Amygdala (tissue), 56 donors: Measurements from ENCODE around the gene BEND7.
"Not testable (repeated sequence)": the region's sequence is repeated elsewhere in the genome, so short reads cannot be mapped to it uniquely, and the experiment has no call there.

Experiments used
- DNase-seq, 56 donors: peaks; one replicate each; lab custom pipeline; 2025; lab: John Stamatoyannopoulos, UW

BEND7 gene, protein sequence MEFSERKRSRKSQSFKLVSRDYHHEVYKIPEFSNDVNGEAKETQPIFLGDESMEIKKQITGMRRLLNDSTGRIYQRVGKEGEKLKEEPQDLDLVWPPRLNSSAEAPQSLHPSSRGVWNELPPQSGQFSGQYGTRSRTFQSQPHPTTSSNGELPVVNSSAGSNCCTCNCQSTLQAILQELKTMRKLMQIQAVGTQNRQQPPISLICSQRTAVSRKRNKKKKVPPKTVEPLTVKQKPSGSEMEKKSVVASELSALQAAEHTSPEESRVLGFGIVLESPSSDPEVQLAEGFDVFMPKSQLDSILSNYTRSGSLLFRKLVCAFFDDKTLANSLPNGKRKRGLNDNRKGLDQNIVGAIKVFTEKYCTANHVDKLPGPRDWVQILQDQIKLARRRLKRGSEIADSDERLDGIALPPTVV

GRCh38 chr10:13528875-13529713 lies at the start of gene BEND7:
BEND7 (minus strand) TSS chr10:13529014; CDS start chr10:13528533, 481 bp downstream.
- peak in 2 of 56 donors; percentile 23 to 28 for DNase-seq

GRCh38 chr10:13573960-13574359 lies 45.1 kb upstream of the BEND7 start:
- no peak for DNase-seq

DNA sequence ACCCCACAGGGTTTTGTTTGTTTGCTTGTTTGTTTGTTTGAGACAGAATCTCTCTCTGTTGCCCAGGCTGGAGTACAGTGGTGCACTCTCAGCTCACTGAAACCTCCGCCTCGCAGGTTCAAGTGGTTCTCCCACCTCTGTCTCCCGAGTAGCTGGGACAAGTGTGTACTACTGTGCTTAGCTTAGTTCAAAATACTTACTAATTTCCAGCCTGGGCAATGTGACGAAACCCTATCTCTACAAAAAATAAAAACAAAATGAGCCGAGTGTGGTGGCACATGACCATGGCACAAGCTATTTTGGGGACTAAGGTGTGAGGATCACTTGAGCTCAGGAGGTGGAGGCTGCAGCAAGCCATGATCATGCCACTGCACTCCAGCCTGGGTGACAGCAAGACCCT lies 42.7 kb upstream of the BEND7 start:
- DNase-seq = no peak

DNA sequence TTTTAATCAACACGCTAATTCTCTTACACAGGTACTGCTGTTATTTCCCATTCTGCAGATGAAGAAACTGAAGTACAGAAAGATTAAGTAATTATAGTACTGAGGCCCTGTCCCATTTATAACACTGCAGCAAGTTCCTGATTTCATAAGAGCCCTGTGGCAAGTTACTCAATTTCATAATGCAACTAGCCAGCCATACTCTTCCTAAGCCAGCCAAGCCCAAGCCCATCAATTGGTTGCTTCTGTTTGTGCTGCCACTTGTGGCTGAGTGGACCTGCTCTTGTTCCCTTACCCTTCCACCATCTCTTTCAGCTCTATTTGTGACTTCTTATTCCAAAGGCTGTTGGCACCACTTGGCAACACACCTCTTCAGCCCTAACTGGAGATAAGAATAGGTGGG lies 38.2 kb upstream of the BEND7 start:
- DNase-seq = no peak

DNA sequence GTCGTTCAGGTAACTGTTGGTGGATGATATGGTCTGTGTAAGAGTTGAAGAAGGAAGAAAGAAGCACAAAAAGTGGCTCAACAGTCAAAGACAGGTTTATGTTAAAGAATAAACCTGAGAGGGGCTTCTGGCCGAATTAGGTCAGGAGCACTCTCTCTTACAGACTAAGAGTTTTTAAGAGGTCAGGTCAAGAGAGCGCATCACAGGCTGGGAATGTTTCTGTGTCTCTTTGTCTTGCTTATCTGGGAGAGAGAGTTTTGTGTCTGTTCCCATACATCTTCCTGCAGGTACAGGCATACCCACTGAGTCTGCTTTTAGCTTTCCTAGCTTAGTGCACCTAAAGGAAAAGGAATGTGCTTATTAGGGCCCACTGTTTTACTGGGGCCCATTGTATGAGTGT lies 35.8 kb upstream of the BEND7 start:
- DNase-seq = no peak

GRCh38 chr10:13563481-13564445 lies 34.9 kb upstream of the BEND7 start:
- no peak for DNase-seq

DNA sequence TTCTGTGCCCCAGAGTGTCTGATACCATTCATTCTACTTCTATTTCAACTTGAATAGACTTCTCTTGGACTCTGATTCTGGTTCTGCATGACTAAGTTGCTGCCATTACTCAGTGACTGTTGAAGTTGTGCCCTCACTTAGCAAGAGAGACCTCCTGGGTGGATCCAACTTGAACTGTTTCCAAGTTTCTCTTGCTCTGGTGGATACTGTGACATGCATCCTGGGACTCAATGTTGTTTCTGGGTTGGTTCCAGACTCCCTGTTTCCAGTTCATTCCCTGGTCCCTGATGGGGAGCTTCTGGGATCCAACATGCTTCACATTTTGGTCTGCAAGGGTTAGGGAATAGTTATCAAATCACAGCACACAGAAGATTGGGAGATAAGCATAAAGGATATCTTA lies 31.8 kb upstream of the BEND7 start:
- no peak for DNase-seq

DNA sequence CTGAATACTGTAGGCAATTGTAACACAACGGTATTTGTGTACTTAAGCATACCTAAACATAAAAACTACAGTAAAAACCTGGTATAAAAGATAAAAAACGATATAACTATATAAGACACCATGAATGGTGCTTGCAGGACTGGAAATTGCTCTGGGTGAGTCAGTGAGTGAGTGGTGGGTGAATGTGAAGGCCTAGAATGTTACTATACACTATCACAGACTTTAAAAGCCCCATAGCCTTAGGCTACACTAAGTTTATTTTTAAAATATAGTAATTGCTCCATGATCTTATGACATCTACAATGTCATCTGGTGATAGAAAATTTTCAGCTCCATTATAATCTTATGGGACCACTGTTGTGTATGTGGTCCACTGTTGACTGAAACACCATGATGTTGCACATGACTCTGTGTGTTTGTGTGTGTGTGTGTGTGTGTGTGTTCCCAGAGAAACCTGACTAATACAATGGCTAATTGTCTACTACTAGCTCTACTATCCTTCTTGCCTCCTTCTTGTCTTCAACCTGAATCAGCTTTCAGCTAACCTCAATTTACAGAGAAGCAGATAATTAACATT lies 30.4 kb upstream of the BEND7 start:
- no peak for DNase-seq

GRCh38 chr10:13555884-13556510 lies 27.2 kb upstream of the BEND7 start:
- no peak for DNase-seq

DNA sequence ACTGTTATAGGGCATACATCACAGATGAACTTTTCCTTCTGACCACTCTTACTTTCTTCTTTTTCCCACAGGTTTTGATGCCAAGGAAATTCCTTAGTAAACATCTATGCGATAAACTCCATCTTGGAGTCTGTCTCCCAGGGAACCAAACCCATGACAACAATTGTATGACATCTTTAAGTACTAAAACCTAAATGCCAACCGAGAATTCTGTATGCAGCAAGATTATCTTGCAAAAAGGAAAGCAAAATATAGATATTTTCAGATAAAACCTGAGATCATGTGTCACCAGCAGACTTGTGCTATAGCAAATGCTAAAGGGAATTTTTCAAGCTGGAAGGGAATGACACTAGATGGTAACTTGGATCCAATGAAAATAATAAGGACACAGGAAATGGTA lies 22.0 kb upstream of the BEND7 start:
- DNase-seq = no peak

DNA sequence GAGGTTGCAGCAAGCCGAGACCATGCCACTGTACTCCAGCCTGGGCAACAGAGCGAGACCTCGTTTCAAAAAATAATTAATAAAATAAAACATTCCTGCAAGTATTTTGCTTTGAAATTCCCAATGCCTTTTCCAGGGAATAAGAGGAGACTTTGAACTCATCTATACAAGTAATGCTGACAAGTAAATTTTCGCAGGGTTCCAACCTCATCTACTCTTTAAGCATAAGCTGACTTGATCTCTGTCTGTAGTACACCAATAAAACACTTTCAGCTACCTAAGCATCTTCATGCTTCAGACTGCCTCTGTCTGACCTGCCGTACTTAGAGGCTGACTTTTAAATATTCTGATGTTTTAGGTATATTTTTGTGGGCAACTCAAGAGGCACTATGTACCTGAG lies 13.7 kb upstream of the BEND7 start:
- DNase-seq = no peak

- not testable (repeated sequence) for DNase-seq
These were observed 9.2 kb upstream of the BEND7 start for GRCh38 chr10:13537985-13538384.

- DNase-seq = peak in 6 of 56 donors; percentile 1 to 26 (median 8)
These were observed 8.0 kb upstream of the BEND7 start for GRCh38 chr10:13536674-13537366.

GRCh38 chr10:13535346-13535745 lies 6.5 kb upstream of the BEND7 start:
- DNase-seq = no peak

GRCh38 chr10:13529714-13529973 lies 830 bp upstream of the BEND7 start:
- no peak for DNase-seq

GRCh38 chr10:13528123-13528874 lies 515 bp downstream of the BEND7 start:
- peak in 2 of 56 donors; percentile 9 to 19 for DNase-seq

DNA sequence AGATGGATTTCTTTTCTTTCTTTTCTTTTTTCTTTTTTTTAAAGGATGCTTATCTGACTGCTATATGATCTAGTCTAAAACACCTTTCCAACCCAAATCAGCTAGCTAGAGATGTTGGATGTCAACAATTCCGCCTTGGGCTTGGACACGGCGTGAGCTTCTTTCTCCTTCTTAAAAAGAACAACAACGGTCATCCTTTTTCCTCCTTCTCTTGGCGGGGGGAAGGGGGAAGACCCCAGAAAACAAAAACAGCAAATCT lies 1.0 kb downstream of the BEND7 start:
- DNase-seq = no peak

DNA sequence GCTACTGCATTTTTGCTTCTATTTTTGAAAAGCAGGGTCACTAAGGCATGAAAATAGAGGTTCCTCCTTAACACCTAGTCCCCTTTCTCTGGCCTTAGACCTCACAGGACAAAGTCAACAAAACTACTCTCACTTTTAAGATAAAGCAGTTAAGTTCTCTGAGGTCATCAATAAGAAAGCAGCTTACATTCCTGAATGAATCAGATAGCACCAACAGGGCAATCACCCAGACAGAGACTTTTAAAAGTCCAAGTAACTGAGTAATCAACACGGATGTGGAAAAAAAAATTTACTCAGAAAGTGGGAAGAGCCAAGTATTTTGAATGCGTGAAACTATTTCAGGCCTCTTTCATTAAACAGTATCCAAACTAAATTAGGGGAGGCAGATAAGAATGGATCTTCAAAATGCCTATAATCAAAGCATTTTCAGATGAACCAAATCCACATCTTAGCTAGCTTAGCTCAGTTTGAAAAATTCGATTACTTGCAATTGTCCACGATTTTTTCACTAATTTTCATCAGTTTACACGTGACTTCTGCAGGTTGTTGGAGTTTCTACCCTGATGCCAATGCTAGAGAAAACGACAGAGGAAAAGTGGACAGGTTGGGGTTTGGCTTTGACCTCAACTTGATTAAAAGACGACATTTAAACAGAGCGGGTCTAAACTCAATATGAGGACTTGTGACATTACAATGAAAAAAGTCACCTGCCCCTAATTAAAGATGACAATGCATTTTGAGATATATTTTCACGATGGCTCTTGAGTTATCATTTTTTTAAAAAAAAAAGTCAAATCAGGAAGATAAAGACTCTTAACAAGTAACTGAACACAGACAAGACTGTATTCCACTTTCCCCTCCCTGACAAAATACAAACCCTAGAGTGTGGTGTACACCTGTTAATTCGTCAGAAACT lies 1.6 kb downstream of the BEND7 start:
- no peak for DNase-seq
